ENCODE data around the gene PSENEN.

- no peak for TF ChIP-seq PBX3 (IDR thresholded peaks at IDR 0.05)
- TF ChIP-seq SREBF2 (IDR thresholded peaks at IDR 0.05), result no peak
- TF ChIP-seq CTCF (IDR thresholded peaks at IDR 0.05), result no peak
- peak; percentile 67 for TF ChIP-seq POLR2A (IDR thresholded peaks at IDR 0.05; ENCODE audit: low read length)
- no peak; the same call in 1 of the 2 replicates for TF ChIP-seq USF2 (IDR thresholded peaks at IDR 0.05)
- no peak for TF ChIP-seq BHLHE40 (IDR thresholded peaks at IDR 0.05; ENCODE audit: low read depth, low read length)
- no peak for TF ChIP-seq SMC3 (IDR thresholded peaks at IDR 0.05)
- TF ChIP-seq TP53 (CRISPR knock-in tag; IDR thresholded peaks at IDR 0.05), result 0 out of 2 replicates have a peak, but pooled peaks have one; percentile 28
- TF ChIP-seq ZFP36 (IDR thresholded peaks at IDR 0.05; ENCODE audit: borderline replicate concordance, partially characterized antibody), result no peak
- no peak for TF ChIP-seq RFX5 (IDR thresholded peaks at IDR 0.05)
- TF ChIP-seq MAX (IDR thresholded peaks at IDR 0.05), result peak; percentile 4; the same call in 1 of the 2 replicates
- no peak for TF ChIP-seq NR3C1 (IDR thresholded peaks at IDR 0.05)
- TF ChIP-seq JUN (IDR thresholded peaks at IDR 0.05), result peak; percentile 68 to 78; a peak in 3 of 5 replicates
- TF ChIP-seq FOSL2 (IDR thresholded peaks at IDR 0.05), result no peak
- no peak for TF ChIP-seq FOSL2 (CRISPR knock-in tag; IDR thresholded peaks at IDR 0.05)
Measured at GRCh38 chr19:35745328-35746086, at the start of gene PSENEN, which contains the start of gene U2AF1L4.

Data from A549 (cell line).